Activated CD4-positive, alpha-beta T cell treated with anti-CD3 and anti-CD28 coated beads, Interleukin-2, amount 50 U/mL, for 1 hour (primary cell): ENCODE measurements around the gene RRP9.
A peak's percentile ranks its signal among the peaks of the same experiment; 100 is the strongest.

ENCODE experiments used
- DNase-seq: peaks from one replicate; pipeline ENCODE4 v3.0.0-alpha.2; 2020

RRP9 gene

DNA sequence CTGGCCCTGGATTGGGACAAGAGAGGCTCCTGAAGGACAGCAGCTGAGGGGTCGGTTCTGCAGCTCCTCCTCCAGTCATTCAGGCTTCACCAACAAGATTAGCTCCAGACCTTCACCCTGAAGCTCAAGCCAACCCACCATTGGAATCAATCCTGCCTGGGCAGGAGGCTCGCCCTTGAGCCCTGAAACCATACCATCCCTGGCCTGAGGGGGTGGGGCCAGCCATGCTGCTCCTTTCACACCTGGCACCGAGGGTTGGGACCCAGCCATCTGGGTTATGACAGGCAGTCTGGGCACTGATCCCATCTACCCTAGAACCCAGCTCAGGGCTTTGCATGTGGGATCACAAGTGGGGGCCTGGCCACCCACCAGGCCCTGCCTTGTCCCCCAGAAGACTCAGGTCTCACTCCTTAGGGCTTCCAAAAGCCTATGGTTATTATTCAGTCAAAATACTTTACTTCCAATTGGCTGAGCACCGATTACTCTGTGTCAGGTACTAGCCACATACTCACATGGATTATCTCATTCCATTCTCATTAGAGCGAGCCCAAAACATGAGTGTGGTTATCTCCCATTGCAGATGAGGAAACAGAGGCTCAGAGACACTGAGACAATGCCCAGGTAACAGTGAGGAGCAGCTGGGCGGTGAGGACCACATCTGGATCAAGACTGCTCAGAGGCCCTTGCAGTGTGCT, 29.0 kb upstream of the RRP9 start:
- no peak for DNase-seq

DNA sequence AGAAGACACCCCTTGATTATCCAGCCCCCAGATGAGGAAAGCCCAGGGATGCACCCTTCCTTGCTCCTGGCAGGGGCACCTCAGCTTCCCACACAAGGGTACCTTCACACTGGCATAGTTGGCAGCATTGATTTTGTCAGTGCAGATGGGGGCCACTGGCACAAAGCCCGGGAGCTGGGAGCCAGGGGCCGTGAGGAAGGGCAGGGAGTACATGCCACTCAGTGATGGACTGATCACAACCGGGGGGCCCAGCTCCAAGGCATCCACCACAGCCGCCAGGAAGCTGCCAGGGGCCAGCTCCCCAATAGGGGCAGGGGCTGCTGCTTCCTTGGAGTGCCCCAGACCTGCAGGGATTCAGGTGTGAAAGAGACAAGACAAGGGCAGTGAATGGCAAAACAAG, 28.1 kb upstream of the RRP9 start:
- no peak for DNase-seq

DNA sequence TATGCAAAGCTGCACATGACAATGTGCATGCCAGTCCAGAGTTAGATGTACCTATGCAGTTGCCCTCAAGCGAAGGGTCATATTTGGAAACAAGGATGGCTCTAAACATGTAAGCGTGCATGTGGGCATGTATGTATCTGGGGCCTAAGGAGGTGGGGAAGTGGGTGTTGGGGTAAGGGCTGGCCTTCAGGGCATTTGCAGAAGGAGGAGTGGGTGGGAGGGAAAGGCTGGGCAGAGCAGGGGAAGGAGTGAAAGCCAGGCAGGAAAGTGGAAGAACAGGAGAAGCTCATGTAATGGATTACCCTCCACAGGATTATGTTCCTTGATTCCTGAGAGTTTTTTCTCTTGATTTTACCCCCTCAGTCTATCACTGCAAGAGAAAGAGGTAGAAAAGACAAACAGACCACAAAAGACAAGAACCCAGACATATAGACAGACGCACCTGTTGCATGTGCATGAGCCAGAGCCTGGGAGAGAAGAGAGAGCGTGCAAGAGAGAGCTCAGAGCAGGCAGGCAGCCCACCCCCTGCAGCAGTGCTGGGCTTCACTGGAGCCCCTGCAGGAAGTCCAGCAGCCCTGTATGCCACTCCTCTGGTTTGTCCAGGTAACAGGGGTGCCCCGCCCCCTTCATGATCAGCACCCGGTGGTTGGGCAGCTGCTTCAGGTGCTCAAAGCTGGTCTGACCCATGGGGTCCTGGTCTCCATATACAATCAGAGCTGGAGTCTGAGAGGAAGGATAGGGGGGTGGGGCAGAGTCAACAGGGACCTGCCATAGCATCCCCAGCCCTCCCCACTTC, 27.4 kb upstream of the RRP9 start:
- no peak for DNase-seq

DNA sequence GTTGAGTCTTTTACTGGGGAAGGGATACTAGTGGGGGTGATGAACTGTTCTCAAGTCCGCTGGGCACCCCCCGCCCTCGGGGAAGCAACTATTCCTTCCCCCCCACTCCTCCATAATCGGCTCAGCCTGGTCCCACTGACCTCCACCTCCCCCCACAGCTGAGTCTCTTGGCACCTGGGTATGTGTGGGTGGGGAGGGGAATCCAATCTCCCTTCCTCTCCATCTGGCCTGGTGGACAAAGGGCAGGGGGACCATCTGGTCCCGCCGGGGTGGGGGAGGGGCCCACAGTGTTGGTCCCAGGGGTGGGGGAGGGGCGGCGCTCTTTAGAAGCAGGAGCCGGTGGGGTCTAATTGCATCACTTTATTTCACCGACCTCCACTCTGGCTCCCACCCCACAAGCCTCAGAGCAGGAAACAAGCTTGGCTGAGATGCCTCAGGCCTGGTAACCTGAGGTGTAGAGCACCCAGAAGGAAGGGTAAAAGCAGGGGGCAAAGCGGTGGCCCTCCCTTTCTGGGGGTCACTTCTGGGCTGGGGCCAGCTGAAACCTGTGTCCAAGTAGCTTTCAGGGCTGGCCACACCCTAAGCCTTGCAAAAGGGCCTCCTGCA, 26.6 kb upstream of the RRP9 start:
- DNase-seq, result no peak

DNA sequence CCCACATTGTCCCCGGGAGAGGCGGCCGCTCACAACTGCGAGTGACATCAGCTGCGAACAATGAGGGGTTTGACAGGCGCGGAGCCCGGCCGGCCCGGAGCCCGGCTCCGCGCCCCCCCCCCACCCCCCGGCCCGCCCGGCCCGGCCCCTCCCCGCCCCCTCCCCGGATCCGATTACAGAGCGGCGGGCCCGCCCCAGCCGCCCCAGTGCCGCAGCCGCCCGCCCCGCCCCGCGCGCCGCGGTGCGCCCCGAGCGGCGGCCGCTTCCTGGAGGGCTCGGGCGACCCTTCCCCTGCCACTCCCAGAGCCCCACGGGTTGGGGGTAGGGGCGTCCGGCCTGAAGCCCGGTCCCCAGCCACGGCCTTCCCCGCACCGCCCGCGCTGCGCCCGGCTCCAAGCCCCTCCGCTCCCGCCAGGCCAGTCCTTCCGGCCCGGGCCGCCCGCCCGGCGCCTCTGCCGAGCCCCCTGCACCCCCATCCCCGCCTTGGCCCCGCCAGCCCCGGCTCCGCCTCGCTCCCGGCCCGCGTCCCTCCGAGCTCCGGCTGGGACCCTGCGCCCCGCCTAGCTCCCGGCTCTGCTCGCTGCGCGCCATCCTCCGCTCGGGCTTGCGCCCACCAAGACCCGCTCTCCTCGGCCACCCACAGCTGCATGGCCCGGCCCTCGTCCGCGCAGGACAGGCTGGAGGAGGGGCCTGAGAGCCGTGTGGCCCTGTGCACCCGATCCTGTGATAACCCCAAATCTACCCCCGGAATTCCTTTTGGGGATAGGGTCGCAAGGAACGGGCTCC, 25.9 kb upstream of the RRP9 start, which contains the start of gene PCBP4:
Gene PCBP4, minus strand, starts transcription at position 71 of the 786 bp plus-strand sequence. CDS start 6,214 bp downstream, outside the sequence.
- DNase-seq, result peak; percentile 22

DNA sequence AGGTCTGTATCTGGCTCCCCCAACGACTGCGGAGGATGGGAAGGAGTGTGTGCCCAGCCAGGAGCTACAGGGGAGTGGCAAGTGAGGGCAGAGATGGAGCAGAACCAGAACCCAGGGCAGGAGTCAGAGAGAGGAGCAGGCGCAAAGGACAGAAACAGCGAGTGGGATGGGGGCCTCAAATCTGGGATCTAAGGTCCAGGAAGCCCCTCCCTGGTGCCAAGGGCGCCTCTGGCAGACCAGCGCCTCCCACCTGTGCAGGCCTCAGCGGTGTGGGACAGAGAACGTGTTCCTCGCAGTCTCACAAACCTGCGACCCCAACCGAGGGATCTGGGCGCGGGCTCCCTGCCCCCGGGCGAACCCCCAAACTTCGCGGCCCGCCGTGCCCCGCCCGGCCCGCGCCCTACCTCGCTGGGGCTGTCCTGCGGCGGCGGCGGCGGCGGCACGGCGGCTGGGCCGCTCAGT, 25.2 kb upstream of the RRP9 start:
- no peak for DNase-seq

DNA sequence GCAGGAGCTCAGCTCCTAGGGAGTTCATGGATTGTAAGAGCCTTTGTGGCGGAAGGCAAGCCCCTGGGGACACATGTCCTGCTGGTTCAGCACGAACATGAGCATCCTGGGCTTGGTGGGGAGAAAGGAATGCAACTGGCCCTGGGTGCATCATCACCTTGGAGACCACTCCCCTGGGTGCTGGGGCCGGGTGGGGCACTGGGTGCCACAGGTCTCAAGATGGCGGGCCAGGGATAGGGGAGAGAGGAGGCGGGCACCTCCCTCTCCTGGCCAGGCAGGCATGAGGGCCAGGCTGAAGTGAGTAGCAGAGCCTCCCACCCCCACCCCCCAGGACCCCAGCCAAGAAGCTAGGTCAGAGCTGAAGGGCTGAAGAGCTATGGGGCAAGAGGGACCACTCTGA, 24.8 kb upstream of the RRP9 start:
- no peak for DNase-seq

DNA sequence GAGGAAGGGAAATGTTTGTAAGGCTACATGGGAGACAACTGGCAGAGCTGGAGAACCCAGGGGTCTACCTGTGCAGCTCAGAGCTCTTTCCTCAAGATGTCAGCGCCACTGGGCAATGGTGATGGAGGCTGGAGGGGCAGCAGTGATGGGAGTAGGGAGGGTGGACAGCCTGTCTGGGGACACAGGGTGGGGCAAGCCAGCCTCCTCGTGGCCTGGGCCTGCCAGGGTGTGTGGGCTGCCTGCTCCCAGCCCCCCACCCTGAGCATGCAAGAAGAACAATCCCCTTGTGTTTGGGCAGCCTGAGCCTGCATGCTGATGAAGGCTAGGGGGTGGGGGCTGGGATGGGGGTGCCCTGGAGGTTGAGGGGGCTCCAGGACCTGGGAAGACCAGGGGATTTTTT, 24.3 kb upstream of the RRP9 start:
- DNase-seq, result no peak

DNA sequence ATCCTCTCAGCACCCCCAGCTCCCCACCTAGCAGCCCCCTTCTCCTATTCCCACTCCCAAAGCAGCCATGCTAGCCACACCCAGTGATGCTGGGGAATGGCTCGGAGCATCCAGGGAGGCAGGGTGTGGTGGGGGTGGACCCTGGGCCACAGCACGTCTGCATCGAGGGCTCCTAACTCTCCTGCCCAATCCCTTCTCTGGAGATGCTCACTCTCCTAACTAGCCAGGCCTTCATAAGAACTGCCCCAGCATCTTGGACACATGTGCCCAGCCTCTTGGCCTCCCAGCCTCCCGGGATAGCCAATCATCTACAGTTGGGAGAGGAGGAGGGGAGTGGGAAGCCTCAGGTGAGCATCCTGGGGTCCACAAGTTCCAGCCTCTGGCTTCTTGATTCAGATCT, 22.8 kb upstream of the RRP9 start:
- DNase-seq, result no peak

DNA sequence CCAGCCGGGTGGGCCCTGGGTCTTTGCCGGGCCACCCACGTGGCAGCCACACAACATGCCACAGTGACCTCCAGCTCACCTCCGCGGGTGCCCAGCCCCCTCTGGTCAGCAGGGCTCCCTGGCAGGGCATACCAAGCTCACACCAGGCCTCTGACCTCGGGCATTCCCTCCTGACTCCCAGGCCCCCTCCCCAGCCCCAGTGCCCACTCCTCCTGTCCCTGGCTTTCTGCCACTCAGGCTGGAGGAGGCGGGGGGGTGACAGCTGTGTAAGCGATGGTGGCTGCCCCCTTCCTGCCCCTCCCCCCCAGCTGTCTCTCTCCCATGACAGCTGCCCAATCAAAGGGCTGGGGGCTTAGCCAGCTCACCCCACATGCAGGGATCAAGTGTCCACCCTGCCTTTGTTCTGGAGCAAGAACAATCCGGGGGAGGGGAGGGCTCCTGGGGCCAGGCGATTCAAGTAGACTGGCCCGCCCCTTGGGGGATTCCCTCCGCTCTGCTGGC, 22.3 kb upstream of the RRP9 start:
- no peak for DNase-seq

DNA sequence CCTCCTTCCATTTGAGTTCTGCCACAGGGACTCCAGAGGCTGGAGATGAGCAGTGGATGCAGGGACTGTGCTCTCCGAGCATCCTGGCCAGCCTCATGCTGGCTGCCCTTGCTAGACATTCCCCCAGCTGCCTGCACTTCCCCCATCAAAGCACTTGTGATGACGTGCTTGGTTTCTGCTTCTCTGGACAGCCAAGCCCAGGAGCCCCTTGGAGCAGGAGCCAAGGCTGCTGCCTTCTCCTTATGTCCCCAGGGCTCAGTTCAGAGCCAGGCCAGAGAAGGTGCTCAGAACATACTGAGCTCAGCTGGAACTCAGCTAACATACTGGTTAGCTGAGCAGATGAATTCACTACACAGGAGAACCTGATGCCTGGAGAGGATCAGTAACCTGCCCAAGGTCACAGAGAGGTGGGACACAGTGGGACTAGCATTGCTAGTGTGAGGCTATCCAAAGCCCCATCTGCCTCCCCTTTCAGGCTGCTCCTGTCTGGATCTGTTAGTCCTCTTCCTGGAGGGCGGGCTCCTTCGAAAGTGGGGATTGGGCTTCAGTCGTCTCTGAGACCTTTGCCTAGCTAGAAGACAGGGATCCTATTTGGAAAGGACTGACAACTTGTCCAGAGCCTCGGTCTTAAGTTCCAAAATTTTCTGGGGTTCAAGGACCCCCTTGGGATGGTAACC, 21.3 kb upstream of the RRP9 start:
- DNase-seq, result no peak

DNA sequence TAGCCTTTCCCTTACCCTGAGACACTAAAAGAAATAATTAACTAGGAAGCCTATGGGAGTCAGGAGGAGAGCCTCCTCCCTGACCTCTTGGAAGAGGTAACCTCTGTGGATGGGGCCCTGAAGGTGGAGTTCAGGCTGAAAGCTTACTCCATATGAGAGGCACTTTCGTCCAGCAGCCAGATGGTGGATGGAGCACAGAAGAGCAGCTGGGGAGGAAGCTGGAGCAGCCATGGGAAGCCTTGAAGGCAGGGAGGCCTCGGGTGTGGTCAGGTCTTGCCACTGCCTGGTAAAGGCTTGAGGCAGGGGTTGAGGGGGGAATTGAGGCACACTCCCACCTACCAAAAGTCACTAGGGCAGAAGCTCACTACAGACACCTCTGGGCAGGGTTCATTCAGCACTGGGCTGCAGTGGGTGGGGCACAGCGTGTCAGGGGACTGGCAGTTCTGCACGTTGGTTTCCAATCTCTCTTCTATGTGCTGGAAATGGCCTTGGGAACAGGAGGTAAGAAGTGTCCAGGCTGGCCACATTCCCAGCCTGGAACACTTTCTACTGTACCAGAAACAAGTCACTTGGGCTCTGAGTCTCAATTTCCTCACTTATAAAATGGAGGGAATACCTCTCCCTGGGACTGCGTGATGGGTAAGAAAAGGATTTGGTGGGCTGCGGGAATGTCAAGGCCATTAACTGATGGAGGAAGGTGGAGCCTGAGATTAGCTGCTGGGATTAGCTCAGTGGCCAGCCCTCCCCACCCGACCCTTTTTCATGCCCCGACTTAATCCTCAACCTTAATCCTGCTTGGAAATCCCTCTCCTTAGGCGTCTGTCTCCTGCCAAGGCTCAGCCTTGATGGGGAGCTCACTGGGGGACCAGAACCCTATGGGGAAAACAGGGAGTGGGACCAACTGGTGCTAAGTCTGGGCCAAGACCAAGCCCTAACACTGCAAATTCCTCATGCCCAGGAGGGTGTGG, 20.2 kb upstream of the RRP9 start:
- DNase-seq, result no peak

DNA sequence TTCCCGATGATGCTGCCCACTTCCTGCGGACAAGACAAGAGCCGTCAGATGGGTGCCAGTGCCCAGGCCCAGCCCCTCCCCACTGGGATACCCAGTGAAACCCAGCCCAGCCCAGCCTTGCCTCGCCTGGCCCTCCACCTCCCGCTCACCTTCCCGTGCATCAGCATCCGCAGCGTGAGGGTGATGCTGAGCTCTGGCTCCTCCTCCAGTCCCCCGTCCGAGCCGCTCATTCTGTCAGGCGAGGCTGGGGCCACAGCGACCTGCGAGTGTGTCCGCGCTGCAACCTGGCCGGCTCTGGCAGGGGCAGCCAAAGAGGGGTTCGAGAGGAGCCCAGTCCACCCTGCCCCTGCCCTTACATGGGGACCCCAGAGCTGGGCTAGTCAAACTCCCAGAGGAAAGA, 19.3 kb upstream of the RRP9 start:
- no peak for DNase-seq

DNA sequence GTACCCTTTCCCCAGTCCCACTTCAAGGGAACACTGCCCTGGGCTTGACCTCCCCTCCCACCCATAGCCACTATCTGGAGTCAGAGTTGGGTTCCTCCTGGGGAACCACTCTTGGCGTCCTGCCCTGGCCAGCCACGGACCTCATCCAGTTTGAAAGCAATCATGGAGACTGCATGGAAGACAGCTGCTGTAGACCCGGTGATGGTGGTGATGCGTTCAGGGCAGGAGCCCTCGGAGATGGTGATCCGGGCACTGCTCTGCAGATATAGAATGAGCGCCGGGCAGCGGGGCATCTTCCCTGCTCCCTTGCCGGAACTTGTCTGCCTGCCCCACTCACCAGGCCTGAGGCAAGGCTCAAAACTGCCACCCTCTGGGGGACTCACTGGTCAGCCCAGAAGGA, 18.7 kb upstream of the RRP9 start:
- no peak for DNase-seq

DNA sequence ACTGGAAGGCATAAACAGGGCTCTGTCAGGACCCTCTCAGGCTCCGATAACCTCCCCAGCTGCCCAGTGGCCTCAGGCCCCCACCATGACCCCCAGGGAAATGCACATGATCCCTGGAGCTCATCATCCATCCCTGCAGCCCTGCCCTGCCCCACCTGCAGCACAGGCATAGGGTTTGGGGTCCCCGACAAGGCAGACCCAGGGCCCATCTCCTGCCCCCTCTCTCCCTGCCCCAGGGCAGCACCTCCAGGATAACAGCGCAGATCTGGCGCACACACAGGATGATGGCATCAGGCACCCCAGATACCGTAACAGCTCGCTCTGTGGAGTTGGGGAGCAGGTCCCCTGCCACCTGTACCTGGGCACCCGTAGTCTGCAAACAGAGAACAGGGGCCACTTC, 17.9 kb upstream of the RRP9 start:
- no peak for DNase-seq

DNA sequence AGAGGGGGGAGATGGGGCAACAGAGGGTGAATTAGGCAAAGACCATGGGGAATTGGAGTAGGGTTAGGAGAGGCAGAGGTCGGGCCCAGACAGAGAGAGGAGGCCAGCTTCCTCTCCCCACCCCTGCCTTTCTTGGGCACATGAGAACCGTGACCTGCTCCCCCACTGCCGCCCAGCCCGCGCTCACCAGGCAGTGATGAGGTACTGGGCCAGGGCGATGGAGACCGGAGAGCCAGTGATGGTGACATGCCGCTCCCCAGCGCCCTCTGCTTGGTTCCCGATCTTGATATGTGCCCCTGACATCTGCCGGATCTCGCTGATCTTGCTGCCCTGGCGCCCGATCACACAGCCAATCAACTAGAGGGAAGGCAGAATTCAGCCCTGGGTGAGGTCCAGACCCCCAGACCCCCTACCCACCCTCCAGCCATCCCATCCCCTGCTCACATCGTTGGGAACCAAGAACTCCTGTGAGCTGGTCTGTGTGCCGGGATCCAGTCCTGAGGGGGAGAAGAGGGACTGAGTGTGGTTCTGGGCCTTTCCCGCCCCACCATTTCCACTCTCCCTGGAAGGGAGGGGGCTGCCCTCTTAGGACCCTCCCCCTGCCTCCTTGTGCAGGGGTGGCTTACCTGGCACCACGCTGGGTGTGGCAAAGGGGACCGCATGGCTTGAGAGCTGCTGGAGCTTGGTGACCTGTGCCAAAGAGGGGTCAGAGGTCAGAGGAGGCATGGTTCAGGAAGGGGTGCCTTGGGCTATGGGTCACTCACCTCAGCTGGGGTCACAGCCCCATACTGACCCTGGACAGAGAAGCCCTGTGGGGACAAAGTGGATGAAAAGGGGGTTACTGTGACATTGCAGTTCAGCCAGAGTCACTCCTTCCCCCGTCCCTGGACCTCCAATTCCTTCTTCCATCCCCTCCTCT, 17.2 kb upstream of the RRP9 start:
- DNase-seq, result no peak

DNA sequence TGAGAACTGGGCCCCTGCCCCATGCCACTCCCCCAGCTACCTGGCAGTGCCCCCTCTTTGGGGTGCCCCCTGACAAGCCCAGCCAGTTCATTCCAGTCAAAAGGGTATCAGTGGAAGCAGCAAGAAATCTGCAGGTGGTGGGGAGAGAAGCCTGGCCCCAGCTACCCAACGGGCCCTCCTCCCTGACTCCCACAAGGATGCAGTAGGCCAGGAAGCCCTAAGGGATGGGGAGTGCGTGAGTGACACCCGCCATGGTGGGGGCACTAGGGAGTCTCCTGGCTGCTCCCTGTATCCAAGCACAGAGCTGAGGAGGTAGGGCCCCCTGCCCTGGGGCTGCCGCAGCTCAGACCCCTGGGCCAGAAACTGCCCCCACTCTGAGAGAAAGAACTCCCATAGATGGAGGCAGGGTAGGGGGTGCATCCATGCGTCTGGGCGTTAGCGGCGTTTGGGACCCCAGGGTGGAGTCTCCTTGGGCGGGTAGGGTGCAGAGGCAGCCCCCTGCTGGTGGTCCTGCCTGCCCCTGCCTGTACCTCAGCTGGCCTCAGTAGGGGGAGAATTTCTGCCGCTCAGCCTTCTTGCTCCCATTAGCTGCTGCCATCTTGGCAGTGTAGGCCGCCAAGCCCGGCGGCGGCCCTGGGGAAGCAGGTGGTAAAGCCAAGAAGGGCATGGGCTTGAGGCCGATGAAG, 16.0 kb upstream of the RRP9 start:
- no peak for DNase-seq

DNA sequence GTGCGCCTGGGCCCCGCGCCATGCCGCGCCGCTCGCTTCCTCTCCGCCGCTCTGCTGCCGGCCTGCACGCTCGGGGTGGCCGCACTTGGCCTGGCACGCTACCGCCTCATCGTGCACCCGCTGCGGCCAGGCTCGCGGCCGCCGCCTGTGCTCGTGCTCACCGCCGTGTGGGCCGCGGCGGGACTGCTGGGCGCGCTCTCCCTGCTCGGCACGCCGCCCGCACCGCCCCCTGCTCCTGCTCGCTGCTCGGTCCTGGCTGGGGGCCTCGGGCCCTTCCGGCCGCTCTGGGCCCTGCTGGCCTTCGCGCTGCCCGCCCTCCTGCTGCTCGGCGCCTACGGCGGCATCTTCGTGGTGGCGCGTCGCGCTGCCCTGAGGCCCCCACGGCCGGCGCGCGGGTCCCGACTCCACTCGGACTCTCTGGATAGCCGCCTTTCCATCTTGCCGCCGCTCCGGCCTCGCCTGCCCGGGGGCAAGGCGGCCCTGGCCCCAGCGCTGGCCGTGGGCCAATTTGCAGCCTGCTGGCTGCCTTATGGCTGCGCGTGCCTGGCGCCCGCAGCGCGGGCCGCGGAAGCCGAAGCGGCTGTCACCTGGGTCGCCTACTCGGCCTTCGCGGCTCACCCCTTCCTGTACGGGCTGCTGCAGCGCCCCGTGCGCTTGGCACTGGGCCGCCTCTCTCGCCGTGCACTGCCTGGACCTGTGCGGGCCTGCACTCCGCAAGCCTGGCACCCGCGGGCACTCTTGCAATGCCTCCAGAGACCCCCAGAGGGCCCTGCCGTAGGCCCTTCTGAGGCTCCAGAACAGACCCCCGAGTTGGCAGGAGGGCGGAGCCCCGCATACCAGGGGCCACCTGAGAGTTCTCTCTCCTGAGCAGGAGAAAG, 14.4 kb upstream of the RRP9 start:
- DNase-seq, result peak; percentile 32
